ENCODE data around the gene TOPORS.

DNA sequence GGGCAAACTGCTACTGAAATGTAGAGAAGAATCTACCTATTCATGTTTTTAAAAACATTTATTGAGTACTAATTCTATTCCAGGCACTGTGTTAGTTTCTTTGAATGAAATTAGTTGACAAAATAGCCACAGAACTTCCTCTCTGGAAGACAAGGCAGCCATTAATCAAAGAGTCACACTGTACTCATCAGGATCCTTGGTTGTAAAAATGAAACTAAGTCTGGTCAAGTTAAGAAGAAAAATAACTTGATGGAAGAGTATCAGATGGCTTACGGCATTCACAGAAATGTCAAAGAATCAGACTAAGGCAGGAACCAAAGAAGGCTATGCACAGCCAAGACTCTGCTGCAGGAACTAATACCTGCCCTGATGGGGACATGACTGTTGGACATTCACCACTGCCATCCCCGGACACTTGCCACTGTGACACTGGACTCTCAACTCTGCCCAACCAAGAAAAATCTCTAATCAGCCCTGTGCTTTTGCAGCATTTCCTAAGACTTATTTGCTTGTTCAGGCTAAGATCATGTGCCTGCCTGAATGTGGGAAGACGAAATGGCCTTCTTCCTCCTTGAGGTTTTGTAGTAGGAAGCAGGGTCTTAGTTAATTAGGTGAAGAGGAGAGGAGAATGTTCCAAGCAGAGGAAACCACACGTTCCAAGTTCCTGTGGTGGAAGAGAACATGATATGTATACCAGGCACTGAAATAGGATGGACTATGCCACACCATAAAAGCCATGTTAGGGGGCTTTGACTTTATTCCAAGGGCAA, 43.9 kb upstream of the TOPORS start:
- TF ChIP-seq, protein P1, sequence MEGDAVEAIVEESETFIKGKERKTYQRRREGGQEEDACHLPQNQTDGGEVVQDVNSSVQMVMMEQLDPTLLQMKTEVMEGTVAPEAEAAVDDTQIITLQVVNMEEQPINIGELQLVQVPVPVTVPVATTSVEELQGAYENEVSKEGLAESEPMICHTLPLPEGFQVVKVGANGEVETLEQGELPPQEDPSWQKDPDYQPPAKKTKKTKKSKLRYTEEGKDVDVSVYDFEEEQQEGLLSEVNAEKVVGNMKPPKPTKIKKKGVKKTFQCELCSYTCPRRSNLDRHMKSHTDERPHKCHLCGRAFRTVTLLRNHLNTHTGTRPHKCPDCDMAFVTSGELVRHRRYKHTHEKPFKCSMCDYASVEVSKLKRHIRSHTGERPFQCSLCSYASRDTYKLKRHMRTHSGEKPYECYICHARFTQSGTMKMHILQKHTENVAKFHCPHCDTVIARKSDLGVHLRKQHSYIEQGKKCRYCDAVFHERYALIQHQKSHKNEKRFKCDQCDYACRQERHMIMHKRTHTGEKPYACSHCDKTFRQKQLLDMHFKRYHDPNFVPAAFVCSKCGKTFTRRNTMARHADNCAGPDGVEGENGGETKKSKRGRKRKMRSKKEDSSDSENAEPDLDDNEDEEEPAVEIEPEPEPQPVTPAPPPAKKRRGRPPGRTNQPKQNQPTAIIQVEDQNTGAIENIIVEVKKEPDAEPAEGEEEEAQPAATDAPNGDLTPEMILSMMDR (conservative IDR thresholded peaks at IDR 0.05; ENCODE audit: low read length), result no peak
- no peak for TF ChIP-seq EZH2phosphoT487 (IDR thresholded peaks at IDR 0.05; ENCODE audit: borderline replicate concordance, low read depth, low read length)

Measured in OCI-LY7 (cell line).